ENCODE measurements around the gene PPP1R11. TPM values are rescaled to one million over a fixed set of nuclear protein-coding genes. Genes with fewer than 3 reads are reported as not detected.
A peak's percentile ranks its signal among the peaks of the same experiment; 100 is the strongest.

PPP1R11 gene
- total RNA-seq, 1 donor from 2014 or later = 48.4 TPM

- H3K4me3 Mint-ChIP-seq (ENCODE audit: low read depth) = peak overlapping the region; percentile 47
Observed at GRCh38 chr6:30102414-30102969, 35.5 kb downstream of the PPP1R11 start.

DNA sequence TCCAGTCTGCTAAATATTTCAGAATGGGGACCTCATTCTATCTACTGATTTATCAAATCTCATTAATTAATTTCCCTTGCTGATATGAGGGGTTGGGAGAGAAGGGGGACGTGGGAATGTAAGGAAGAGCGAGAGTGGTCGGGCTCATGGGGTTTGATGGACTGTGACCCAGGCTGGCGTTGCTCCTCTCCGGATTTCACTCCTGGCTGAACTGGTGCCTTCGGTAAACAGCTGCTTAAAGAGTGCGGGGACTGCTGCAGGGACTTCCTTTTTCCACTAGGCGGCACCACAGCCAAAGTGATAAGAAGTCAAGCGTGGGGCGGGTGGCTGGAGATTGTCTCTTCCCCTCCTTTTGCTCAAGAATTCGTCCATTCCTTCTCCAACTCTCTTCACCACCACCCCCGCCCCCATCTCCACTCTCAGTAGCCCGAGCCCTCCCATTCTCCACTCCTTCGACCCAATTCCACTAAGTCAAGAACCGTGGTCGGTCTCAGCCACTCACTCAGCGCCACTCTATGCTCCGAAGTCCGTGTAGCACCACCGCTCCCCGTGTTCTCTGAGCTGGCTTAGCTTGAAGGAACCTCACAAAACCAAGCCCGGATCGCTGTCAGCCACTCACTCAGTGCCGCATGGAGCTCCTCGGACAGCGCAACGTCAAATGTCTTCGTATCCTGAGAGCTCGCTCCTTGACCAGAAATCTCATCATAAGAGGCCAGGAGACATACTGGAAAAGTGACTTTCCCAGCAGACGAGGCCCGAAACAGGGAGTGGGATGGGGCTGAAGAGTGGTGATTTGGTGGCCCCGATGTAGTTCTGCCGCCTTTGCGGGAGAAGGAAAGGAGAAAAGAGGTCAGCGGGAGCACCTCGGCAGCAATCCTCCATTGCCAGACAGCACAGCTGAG is 36.2 kb downstream of the PPP1R11 start:
- TF ChIP-seq CTCF (IDR thresholded peaks at IDR 0.05; ENCODE audit: unreplicated experiment) = peak; percentile 77
- Mint-ChIP-seq H3K4me1 (ENCODE audit: low read depth) (peaks cover 12% of the 10 kb centered on the region), H3K27me3 (peaks cover 80% of the 10 kb centered on the region), H3K9me3 (ENCODE audit: low read depth) (no peaks in the 10 kb centered on the region), H3K4me3 (ENCODE audit: low read depth) (peak overlapping the region; percentile 62), H3K27ac (peak overlapping the region; percentile 35), H3K36me3 (ENCODE audit: insufficient read depth) (no peaks in the 10 kb centered on the region)
- peak; percentile 62 for DNase-seq (ENCODE audit: low spot score, unreplicated experiment)

More at GRCh38 chr6:30102414-30102969, 35.5 kb downstream of the PPP1R11 start:
- H3K9me3 Mint-ChIP-seq (ENCODE audit: low read depth) = no peaks in the 10 kb centered on the region
- no peak for TF ChIP-seq CTCF (IDR thresholded peaks at IDR 0.05; ENCODE audit: unreplicated experiment)
- H3K4me1 Mint-ChIP-seq (ENCODE audit: low read depth) = peaks cover 12% of the 10 kb centered on the region
- H3K27me3 Mint-ChIP-seq = peaks cover 80% of the 10 kb centered on the region
- H3K36me3 Mint-ChIP-seq (ENCODE audit: insufficient read depth) = no peaks in the 10 kb centered on the region
- no peak for DNase-seq (ENCODE audit: low spot score, unreplicated experiment)
- H3K27ac Mint-ChIP-seq = no peak overlapping the region

DNA sequence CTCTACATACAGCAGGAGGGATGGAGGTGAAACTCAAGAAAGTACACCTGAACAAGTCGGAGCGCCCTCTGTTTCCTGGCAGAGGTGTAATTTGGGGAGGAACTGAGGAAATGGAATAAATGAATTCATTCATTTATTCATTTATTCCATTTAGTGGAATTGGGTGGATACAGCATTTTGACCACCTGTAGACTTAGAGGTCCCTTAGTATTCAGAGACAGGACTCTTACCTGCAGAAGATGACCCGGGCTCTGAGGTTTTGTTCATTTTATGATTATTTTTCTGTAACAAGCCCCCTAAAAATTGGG is 36.8 kb downstream of the PPP1R11 start:
- no peak for TF ChIP-seq CTCF (IDR thresholded peaks at IDR 0.05; ENCODE audit: unreplicated experiment)
- Mint-ChIP-seq H3K4me3 (ENCODE audit: low read depth) (peak overlapping the region; percentile 62), H3K36me3 (ENCODE audit: insufficient read depth) (no peaks in the 10 kb centered on the region), H3K27ac (no peak overlapping the region), H3K27me3 (peaks cover 79% of the 10 kb centered on the region), H3K4me1 (ENCODE audit: low read depth) (peaks cover 12% of the 10 kb centered on the region), H3K9me3 (ENCODE audit: low read depth) (no peaks in the 10 kb centered on the region)
- no peak for DNase-seq (ENCODE audit: low spot score, unreplicated experiment)

DNA sequence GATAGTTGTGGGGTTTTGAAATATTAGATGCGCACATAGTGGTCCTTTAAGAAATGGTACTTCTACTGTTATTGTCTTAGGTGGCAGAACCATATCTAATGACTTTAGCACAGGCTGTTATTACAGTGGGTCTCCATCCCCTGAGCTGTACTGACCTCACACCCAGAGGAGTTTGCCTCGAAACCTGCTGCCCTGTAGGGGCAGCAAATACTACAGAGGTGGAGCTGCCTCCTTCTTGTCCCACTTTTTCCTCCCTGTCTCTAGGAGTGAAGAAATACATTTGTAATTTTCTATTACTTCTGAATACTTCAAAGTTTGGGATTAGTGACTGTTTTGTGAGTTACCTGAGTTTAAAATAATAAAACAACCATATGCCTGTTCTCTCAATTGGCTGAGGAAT is 37.7 kb downstream of the PPP1R11 start:
- Mint-ChIP-seq H3K4me3 (ENCODE audit: low read depth) (no peak overlapping the region), H3K27me3 (peaks cover 75% of the 10 kb centered on the region), H3K27ac (no peak overlapping the region), H3K4me1 (ENCODE audit: low read depth) (peaks cover 12% of the 10 kb centered on the region), H3K36me3 (ENCODE audit: insufficient read depth) (no peaks in the 10 kb centered on the region), H3K9me3 (ENCODE audit: low read depth) (no peaks in the 10 kb centered on the region)
- no peak for TF ChIP-seq CTCF (IDR thresholded peaks at IDR 0.05; ENCODE audit: unreplicated experiment)
- no peak for DNase-seq (ENCODE audit: low spot score, unreplicated experiment)

- H3K9me3 Mint-ChIP-seq (ENCODE audit: low read depth) = no peaks in the 10 kb centered on the region
- H3K4me3 Mint-ChIP-seq (ENCODE audit: low read depth) = no peak overlapping the region
- H3K27ac Mint-ChIP-seq = no peak overlapping the region
- no peaks in the 10 kb centered on the region for H3K4me1 Mint-ChIP-seq (ENCODE audit: low read depth)
- H3K36me3 Mint-ChIP-seq (ENCODE audit: insufficient read depth) = no peaks in the 10 kb centered on the region
- TF ChIP-seq CTCF (IDR thresholded peaks at IDR 0.05; ENCODE audit: unreplicated experiment) = no peak
- peaks cover 74% of the 10 kb centered on the region for H3K27me3 Mint-ChIP-seq
- DNase-seq (ENCODE audit: low spot score, unreplicated experiment) = no peak
Observed at GRCh38 chr6:30111266-30111856, 44.4 kb downstream of the PPP1R11 start.

Data from progenitor cell of endocrine pancreas (in vitro differentiated cells).